B cell (primary cell): ENCODE data around the gene CARD8. TPM values are rescaled to one million over a fixed set of nuclear protein-coding genes. Genes with fewer than 3 reads are reported as not detected.

ENCODE experiments used
- ATAC-seq: fragments of 200-7000 bp; cut with Tn5 transposase; one replicate; pipeline ENCODE4 v1.10.0; 2021; ENCODE audit warnings: low read depth, mild to moderate bottlenecking, moderate number of reproducible peaks, moderate library complexity
- CTCF ChIA-PET: fragments of 350-600 bp; sonication (Branson Sonifier 250); formaldehyde crosslinking; loops from one replicate; lab custom pipeline; 2021; ENCODE audit warnings: antibody characterized with exemption, inconsistent platforms; lab: Charles Lee
- POLR2A ChIA-PET: fragments of 350-600 bp; sonication (Branson Sonifier 250); formaldehyde crosslinking; loops from one replicate; lab custom pipeline; 2021; ENCODE audit warnings: antibody characterized with exemption; lab: Charles Lee
- DNase-seq: peaks from one replicate; pipeline ENCODE4 v3.0.0; 2013
- H2AFZ ChIP-seq: 2 replicates; pipeline ENCODE4 v1.6.1; 2012; ENCODE audit warnings: mild to moderate bottlenecking, low read depth, low read length; ENCODE audit not compliant: insufficient read depth, poor library complexity, severe bottlenecking
- H3K27ac ChIP-seq, 2 donors: 1 replicate in 1 of 2; 2 replicates in 1 of 2; pipeline ENCODE4 v1.5.1; 2012 to 2013; ENCODE audit warnings: low read length in 2 of 2, mild to moderate bottlenecking in 2 of 2, moderate library complexity in 1 of 2
- H3K27me3 ChIP-seq, 4 experiments: fragments of 200-600 bp in 1 of 4; sonication (generic) in 1 of 4; replicated peaks in 1 of 4; 1 replicate in 2 of 4; 2 replicates in 2 of 4; pipeline versions ENCODE4 v1.6.1 to v1.7.0; 2013 to 2016; ENCODE audit warnings: low read length in 3 of 4, mild to moderate bottlenecking in 2 of 4, mixed read lengths in 1 of 4, moderate library complexity in 1 of 4; ENCODE audit not compliant: insufficient read depth in 4 of 4, control insufficient read depth in 3 of 4; ENCODE audit errors: control extremely low read depth in 1 of 4
- H3K36me3 ChIP-seq, 2 experiments: replicated peaks in 1 of 2; 1 replicate in 1 of 2; 2 replicates in 1 of 2; pipeline versions ENCODE4 v1.6.1 to v1.7.1; 2013; ENCODE audit warnings: low read length in 1 of 2; ENCODE audit not compliant: insufficient read depth in 2 of 2, control insufficient read depth in 1 of 2; ENCODE audit errors: control extremely low read depth in 1 of 2, extremely low read depth in 1 of 2
- H3K4me1 ChIP-seq, 2 donors: fragments of 200-600 bp in 1 of 2; sonication (generic) in 1 of 2; 1 replicate in 1 of 2; 2 replicates in 1 of 2; pipeline versions ENCODE4 v1.5.1 to v1.6.1; 2013 to 2017; ENCODE audit warnings: low read length in 2 of 2; ENCODE audit not compliant: control insufficient read depth in 2 of 2, insufficient read depth in 2 of 2
- H3K4me2 ChIP-seq: replicated peaks from 2 replicates; pipeline ENCODE3; 2012; ENCODE audit warnings: mild to moderate bottlenecking, low read depth, low read length; ENCODE audit not compliant: poor library complexity, severe bottlenecking
- H3K4me3 ChIP-seq, 5 experiments: fragments of 200-600 bp in 1 of 5; sonication (generic) in 1 of 5; 1 replicate in 3 of 5; 2 replicates in 2 of 5; pipeline versions ENCODE4 v1.5.1 to v1.7.0; 2011 to 2016; ENCODE audit warnings: low read length in 4 of 5, mild to moderate bottlenecking in 4 of 5, low read depth in 2 of 5, control low read depth in 1 of 5, moderate library complexity in 1 of 5; ENCODE audit not compliant: insufficient read depth in 1 of 5; ENCODE audit errors: control extremely low read depth in 1 of 5, extremely low read depth in 1 of 5
- H3K79me2 ChIP-seq: fragments of 200-600 bp; sonication (generic); one replicate; pipeline ENCODE4 v1.6.0; 2016; ENCODE audit warnings: low read length; ENCODE audit not compliant: control insufficient read depth, insufficient read depth
- H3K9ac ChIP-seq: fragments of 200-600 bp; sonication (generic); 2 replicates; pipeline ENCODE4 v1.6.1; 2017; ENCODE audit warnings: mild to moderate bottlenecking, low read length, moderate library complexity
- H3K9me3 ChIP-seq, 3 donors: one replicate each; pipeline versions ENCODE4 v1.6.1 to v1.7.1; 2013; ENCODE audit warnings: low read length in 2 of 3; ENCODE audit not compliant: control insufficient read depth in 2 of 3, insufficient read depth in 1 of 3; ENCODE audit errors: control extremely low read depth in 1 of 3
- H4K20me1 ChIP-seq: 2 replicates; pipeline ENCODE4 v1.6.0; 2012; ENCODE audit warnings: mild to moderate bottlenecking, low read length; ENCODE audit not compliant: insufficient read depth, control insufficient read depth, poor library complexity, severe bottlenecking
- H3K27ac Mint-ChIP-seq: one replicate; pipeline ENCODE4 v1.8.0; 2021; ENCODE audit warnings: mixed read lengths
- H3K27me3 Mint-ChIP-seq: one replicate; pipeline ENCODE4 v1.8.0; 2021; ENCODE audit warnings: mixed read lengths
- H3K4me1 Mint-ChIP-seq: one replicate; pipeline ENCODE4 v1.8.0; 2021; ENCODE audit warnings: mixed read lengths
- H3K4me3 Mint-ChIP-seq: one replicate; pipeline ENCODE4 v1.8.0; 2021; ENCODE audit warnings: mixed read lengths
- H3K9me3 Mint-ChIP-seq: one replicate; pipeline ENCODE4 v1.8.0; 2022; ENCODE audit warnings: mixed read lengths; ENCODE audit not compliant: insufficient read depth
- CTCF ChIP-seq: fragments of 200-600 bp; IDR thresholded peaks from one replicate; pipeline ENCODE4 v1.8.0; 2022; ENCODE audit warnings: antibody characterized with exemption, mild to moderate bottlenecking
- EZH2 ChIP-seq: IDR thresholded peaks from 2 replicates; pipeline ENCODE4 v1.6.1; 2012; ENCODE audit warnings: borderline replicate concordance, low read depth, mild to moderate bottlenecking, moderate library complexity, low read length; ENCODE audit not compliant: insufficient read depth, poor library complexity, severe bottlenecking
- WGBS: methylation state at CpG from one replicate; pipeline ENCODE4 v1.1.5; 2013; ENCODE audit warnings: missing lambda C conversion rate; ENCODE audit not compliant: insufficient coverage; 5-methylcytosine and 5-hydroxymethylcytosine counted together
- intact Hi-C: fragments of 100-400 bp; cut with micrococcal nuclease; formaldehyde crosslinking; loops from one replicate; pipeline ENCODE4 v1.10.0; 2022
- polyA plus RNA-seq: library from polyadenylated mRNA; depleted of rRNA; stranded (reverse); fragments of >200 nt; gene quantifications from 2 replicates; pipeline ENCODE4 v1.2.3, GENCODE V29; 2012
- total RNA-seq, 2 donors: library from RNA; stranded (reverse); fragments of 120-200 nt in 1 of 2; gene quantifications; 1 replicate in 1 of 2; 2 replicates in 1 of 2; pipeline versions ENCODE4 v1.2.3 to v1.2.4, GENCODE V29; 2013 to 2022

CARD8 gene
- total and polyA plus RNA-seq, 2 donors (not counting 1 experiment from before 2014, with no cell fraction given) = 92.0 to 161 TPM

DNA sequence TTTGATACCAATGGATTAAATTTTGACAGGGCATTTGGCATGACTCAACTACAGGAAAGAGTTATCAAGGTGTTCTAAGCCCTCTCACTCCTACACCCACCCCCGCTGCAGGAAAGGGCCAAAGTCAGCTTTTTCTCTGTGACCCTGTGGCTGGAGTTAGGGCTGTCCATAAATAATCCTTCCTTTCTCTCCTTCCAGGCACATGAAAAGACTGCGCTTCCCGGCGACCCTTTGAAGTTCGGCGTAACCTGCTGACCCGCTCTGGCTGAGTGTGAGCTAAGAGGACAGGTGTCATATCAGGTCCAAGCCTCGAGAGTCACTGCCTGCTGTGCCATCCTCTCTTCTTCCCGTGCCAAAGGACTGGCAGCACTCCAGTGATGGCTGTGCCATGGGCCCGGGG is 39.7 kb upstream of the CARD8 start:
- Histone ChIP-seq H3K27me3 (no peaks in the 10 kb centered on the region), H3K27ac (no peak overlapping the region), H2AFZ (no peak overlapping the region), H3K79me2 (no peaks in the 10 kb centered on the region), H3K36me3 (no peaks in the 10 kb centered on the region), H3K4me3 (no peak overlapping the region), H3K4me2 (no peak overlapping the region), H4K20me1 (no peaks in the 10 kb centered on the region), H3K9me3 (no peaks in the 10 kb centered on the region), H3K4me1 (peaks cover 4 to 13% of the 10 kb centered on the region in 2 donors), H3K9ac (no peak overlapping the region)
- ATAC-seq (no peak), DNase-seq (no peak)
- intact Hi-C loops = no loop called here
- ChIA-PET CTCF (interaction anchor here (0.5 kb wide), 1 partner anchor 35 kb away, joined by 4 read pairs; no protein-coding TSS in a partner anchor), POLR2A (no interaction called here)
- no peaks in the 10 kb centered on the region for H3K9me3 Mint-ChIP-seq
- peaks cover 10% of the 10 kb centered on the region for H3K4me1 Mint-ChIP-seq
- TF ChIP-seq CTCF (no peak), EZH2 (no peak)
- whole genome bisulfite sequencing = 91% methylated on average over 10 of the region's 10 CpGs
- H3K4me3 Mint-ChIP-seq = no peak overlapping the region
- H3K27me3 Mint-ChIP-seq = no peaks in the 10 kb centered on the region
- no peak overlapping the region for H3K27ac Mint-ChIP-seq

- Histone ChIP-seq H3K27ac (no peak overlapping the region), H3K36me3 (no peaks in the 10 kb centered on the region), H3K27me3 (no peaks in the 10 kb centered on the region), H3K4me3 (no peak overlapping the region), H3K4me2 (no peak overlapping the region), H3K4me1 (peaks cover 4 to 13% of the 10 kb centered on the region in 2 donors), H3K9me3 (no peaks in the 10 kb centered on the region), H2AFZ (no peak overlapping the region), H3K9ac (no peak overlapping the region), H4K20me1 (no peaks in the 10 kb centered on the region), H3K79me2 (no peaks in the 10 kb centered on the region)
- DNase-seq (no peak), ATAC-seq (no peak)
- no peaks in the 10 kb centered on the region for H3K9me3 Mint-ChIP-seq
- H3K27me3 Mint-ChIP-seq = no peaks in the 10 kb centered on the region
- TF ChIP-seq EZH2 (no peak), CTCF (no peak)
- no peak overlapping the region for H3K4me3 Mint-ChIP-seq
- WGBS = 100% methylated on average over 4 of the region's 4 CpGs
- intact Hi-C loops = no loop called here
- ChIA-PET CTCF (interaction anchor here (0.7 to 5.4 kb wide), 5 partner anchors 13 to 40 kb away, joined by 3 to 52 read pairs (median 4); partner anchors contain the start of gene ZNF114), POLR2A (no interaction called here)
- H3K27ac Mint-ChIP-seq = no peak overlapping the region
- peaks cover 10% of the 10 kb centered on the region for H3K4me1 Mint-ChIP-seq
Observed at GRCh38 chr19:48292798-48293197, 37.1 kb upstream of the CARD8 start.
